H9 (cell line): ENCODE measurements around the gene CTIF. TPM values are rescaled to one million over a fixed set of nuclear protein-coding genes. Genes with fewer than 3 reads are reported as not detected.
A peak's percentile ranks its signal among the peaks of the same experiment; 100 is the strongest.

Source experiments
- DNase-seq: peaks from one replicate; pipeline ENCODE4 v3.0.0-alpha.2; 2017
- H2AFZ ChIP-seq: one replicate; pipeline ENCODE4 v1.6.1; 2013; ENCODE audit warnings: mild to moderate bottlenecking, low read length, control low read depth, moderate library complexity
- H2AK5ac ChIP-seq: 2 replicates; pipeline ENCODE4 v1.6.1; 2013; ENCODE audit warnings: low read length, control low read depth, mixed read lengths; ENCODE audit not compliant: insufficient read length
- H2BK120ac ChIP-seq: one replicate; pipeline ENCODE4 v1.6.1; 2013; ENCODE audit warnings: low read depth, mild to moderate bottlenecking, low read length, control low read depth, inconsistent platforms; ENCODE audit not compliant: poor library complexity, severe bottlenecking
- H2BK12ac ChIP-seq: 2 replicates; pipeline ENCODE4 v1.6.1; 2013; ENCODE audit warnings: low read length, control low read depth, mixed read lengths, low read depth; ENCODE audit not compliant: insufficient read length
- H2BK15ac ChIP-seq: 2 replicates; pipeline ENCODE4 v1.6.1; 2013; ENCODE audit warnings: low read depth, low read length, control low read depth
- H2BK20ac ChIP-seq: one replicate; pipeline ENCODE4 v1.6.1; 2013; ENCODE audit warnings: low read depth, mild to moderate bottlenecking, low read length, control low read depth, inconsistent platforms; ENCODE audit not compliant: poor library complexity, severe bottlenecking
- H2BK5ac ChIP-seq: 2 replicates; pipeline ENCODE4 v1.6.1; 2013; ENCODE audit warnings: low read length, control low read depth, mixed read lengths; ENCODE audit not compliant: insufficient read length
- H3K14ac ChIP-seq: 2 replicates; pipeline ENCODE4 v1.6.1; 2013; ENCODE audit warnings: low read length, control low read depth; ENCODE audit not compliant: insufficient read depth
- H3K18ac ChIP-seq: 2 replicates; pipeline ENCODE4 v1.6.1; 2013; ENCODE audit warnings: low read depth, mild to moderate bottlenecking, mixed read lengths, low read length, control low read depth; ENCODE audit not compliant: insufficient read length
- H3K23ac ChIP-seq: 2 replicates; pipeline ENCODE4 v1.6.1; 2013; ENCODE audit warnings: low read length, control low read depth, mixed read lengths, low read depth; ENCODE audit not compliant: insufficient read length
- H3K23me2 ChIP-seq: 2 replicates; pipeline ENCODE4 v1.6.1; 2013; ENCODE audit warnings: low read depth, mild to moderate bottlenecking, mixed read lengths, low read length, control low read depth; ENCODE audit not compliant: insufficient read length, poor library complexity, severe bottlenecking
- H3K27ac ChIP-seq: 2 replicates; pipeline ENCODE4 v1.5.1; 2013; ENCODE audit warnings: low read length, control low read depth, mixed read lengths, low read depth; ENCODE audit not compliant: insufficient read length
- H3K27me3 ChIP-seq: 2 replicates; pipeline ENCODE4 v1.6.1; 2013; ENCODE audit warnings: low read length, control low read depth, inconsistent platforms; ENCODE audit not compliant: insufficient read depth
- H3K4ac ChIP-seq: 2 replicates; pipeline ENCODE4 v1.6.1; 2013; ENCODE audit warnings: low read depth, mild to moderate bottlenecking, control low read depth, inconsistent platforms, low read length, moderate library complexity
- H3K4me1 ChIP-seq: 2 replicates; pipeline ENCODE4 v1.6.1; 2013; ENCODE audit warnings: low read length, control low read depth, inconsistent platforms; ENCODE audit not compliant: insufficient read depth
- H3K4me2 ChIP-seq: 2 replicates; pipeline ENCODE4 v1.6.1; 2013; ENCODE audit warnings: low read length, control low read depth, mixed read lengths; ENCODE audit not compliant: insufficient read length, insufficient read depth
- H3K56ac ChIP-seq: 2 replicates; pipeline ENCODE4 v1.6.1; 2013; ENCODE audit warnings: low read depth, mild to moderate bottlenecking, mixed read lengths, low read length, control low read depth; ENCODE audit not compliant: insufficient read length
- H3K79me1 ChIP-seq: 2 replicates; pipeline ENCODE4 v1.6.1; 2013; ENCODE audit warnings: low read depth, mild to moderate bottlenecking, moderate library complexity, low read length, control low read depth, inconsistent platforms; ENCODE audit not compliant: insufficient read depth, poor library complexity, severe bottlenecking
- H3K79me2 ChIP-seq: 2 replicates; pipeline ENCODE4 v1.6.1; 2013; ENCODE audit warnings: low read length, control low read depth, inconsistent platforms; ENCODE audit not compliant: insufficient read depth
- H3K9ac ChIP-seq: 2 replicates; pipeline ENCODE4 v1.6.1; 2013; ENCODE audit warnings: low read length, control low read depth, mixed read lengths; ENCODE audit not compliant: insufficient read length; ENCODE audit errors: extremely low read depth
- H3K9me3 ChIP-seq: one replicate; pipeline ENCODE4 v1.6.1; 2013; ENCODE audit warnings: low read depth, low read length, inconsistent platforms; ENCODE audit not compliant: control insufficient read depth
- H3T11ph ChIP-seq: one replicate; pipeline ENCODE4 v1.6.1; 2013; ENCODE audit warnings: mild to moderate bottlenecking, low read length, control low read depth, inconsistent platforms
- H4K20me1 ChIP-seq: one replicate; pipeline ENCODE4 v1.6.1; 2013; ENCODE audit not compliant: control insufficient read depth, insufficient read length, insufficient read depth
- H4K5ac ChIP-seq: 2 replicates; pipeline ENCODE4 v1.6.1; 2013; ENCODE audit warnings: low read depth, mild to moderate bottlenecking, mixed read lengths, low read length, control low read depth; ENCODE audit not compliant: insufficient read length
- H4K8ac ChIP-seq: replicated peaks from 2 replicates; pipeline ENCODE4 v1.6.1; 2013; ENCODE audit warnings: low read length, control low read depth, mixed read lengths, low read depth; ENCODE audit not compliant: insufficient read length
- H4K91ac ChIP-seq: 2 replicates; pipeline ENCODE4 v1.6.1; 2013; ENCODE audit warnings: low read depth, mild to moderate bottlenecking, moderate library complexity, mixed read lengths, low read length, control low read depth; ENCODE audit not compliant: insufficient read length
- H3K27ac Mint-ChIP-seq, 3 experiments: 2 replicates in 2 of 3; 3 replicates in 1 of 3; pipeline ENCODE4 v1.8.0; 2020 to 2021; ENCODE audit warnings: mixed read lengths in 3 of 3, mild to moderate bottlenecking in 1 of 3, moderate library complexity in 1 of 3
- H3K27me3 Mint-ChIP-seq: 2 replicates; pipeline ENCODE4 v1.8.0; 2021; ENCODE audit warnings: low read depth, mild to moderate bottlenecking, moderate library complexity, mixed read lengths
- H3K36me3 Mint-ChIP-seq, 3 experiments: 2 replicates in 2 of 3; 3 replicates in 1 of 3; pipeline ENCODE4 v1.8.0; 2020 to 2021; ENCODE audit warnings: low read depth in 3 of 3, mixed read lengths in 3 of 3; ENCODE audit not compliant: insufficient read depth in 1 of 3
- H3K4me1 Mint-ChIP-seq, 2 experiments: 2 replicates each; pipeline ENCODE4 v1.8.0; 2020; ENCODE audit warnings: mixed read lengths in 2 of 2
- H3K4me3 Mint-ChIP-seq, 2 experiments: 2 replicates in 1 of 2; 3 replicates in 1 of 2; pipeline ENCODE4 v1.8.0; 2020 to 2021; ENCODE audit warnings: mild to moderate bottlenecking in 2 of 2, mixed read lengths in 2 of 2, moderate library complexity in 1 of 2
- H3K9me3 Mint-ChIP-seq, 2 experiments: 2 replicates in 1 of 2; 3 replicates in 1 of 2; pipeline ENCODE4 v1.8.0; 2020; ENCODE audit warnings: mild to moderate bottlenecking in 2 of 2, mixed read lengths in 2 of 2, moderate library complexity in 1 of 2
- CTCF ChIP-seq: fragments of 200-600 bp; sonication (generic); conservative IDR thresholded peaks from 3 replicates; pipeline ENCODE4 v1.8.0; 2021; ENCODE audit warnings: antibody characterized with exemption, mild to moderate bottlenecking
- WGBS: extraction: QIAGEN DNeasy Blood & Tissue Kit; methylation state at CpG from one replicate; pipeline ENCODE4 v1.1.7; 2013; ENCODE audit warnings: missing lambda C conversion rate, low lambda C conversion rate, mixed read lengths; ENCODE audit not compliant: insufficient read length; ENCODE audit errors: extremely low coverage; 5-methylcytosine and 5-hydroxymethylcytosine counted together
- total RNA-seq: library from RNA; stranded (reverse); gene quantifications from 2 replicates; pipeline ENCODE4 v1.2.1, GENCODE V29; 2021

The CTIF gene
- total RNA-seq, 1 experiment from 2014 or later = 15.8 TPM

GRCh38 chr18:48667276-48668254 is 128.7 kb downstream of the CTIF start:
- no peak overlapping the region for H4K91ac ChIP-seq
- Mint-ChIP-seq H3K27me3 (no peaks in the 10 kb centered on the region), H3K4me3 (no peak overlapping the region), H3K27ac (0 out of 7 replicates have a peak overlapping the region, but pooled peaks of 1 of the 3 experiments have one; percentile 26), H3K36me3 (peaks cover 25 to 33% (median 28%) of the 10 kb centered on the region in 3 experiments), H3K9me3 (peaks cover 21% of the 10 kb centered on the region in 2 experiments), H3K4me1 (peaks cover under 1% of the 10 kb centered on the region in 2 experiments; a peak in 3 of 4 replicates)
- H3K79me1 ChIP-seq = no peaks in the 10 kb centered on the region
- no peak overlapping the region for H3K27ac ChIP-seq
- no peak overlapping the region for H3K4ac ChIP-seq
- H4K20me1 ChIP-seq = no peaks in the 10 kb centered on the region
- H3T11ph ChIP-seq = no peak overlapping the region
- H3K79me2 ChIP-seq = no peaks in the 10 kb centered on the region
- H2AFZ ChIP-seq = no peak overlapping the region
- H4K8ac ChIP-seq = no peak overlapping the region
- peak; percentile 68 for DNase-seq
- H3K23me2 ChIP-seq = no peaks in the 10 kb centered on the region
- no peak overlapping the region for H4K5ac ChIP-seq
- no peak overlapping the region for H3K23ac ChIP-seq
- no peak overlapping the region for H3K56ac ChIP-seq
- H3K27me3 ChIP-seq = no peaks in the 10 kb centered on the region
- WGBS = no CpG with 5 or more reads among the region's 13 CpGs
- H2BK20ac ChIP-seq = no peak overlapping the region
- H3K4me2 ChIP-seq = no peak overlapping the region
- peak; percentile 62 for TF ChIP-seq CTCF
- no peak overlapping the region for H2BK12ac ChIP-seq
- no peak overlapping the region for H2BK5ac ChIP-seq
- no peak overlapping the region for H2BK15ac ChIP-seq
- no peak overlapping the region for H3K18ac ChIP-seq
- no peak overlapping the region for H3K9ac ChIP-seq
- no peaks in the 10 kb centered on the region for H3K9me3 ChIP-seq
- no peaks in the 10 kb centered on the region for H3K4me1 ChIP-seq
- no peak overlapping the region for H2AK5ac ChIP-seq
- no peak overlapping the region for H2BK120ac ChIP-seq
- peak overlapping the region; percentile 25; the same call in 1 of the 2 replicates for H3K14ac ChIP-seq
